Testis (tissue), 2 donors: ENCODE data around the gene PSMD1.

Source experiments
- POLR2A ChIP-seq: fragments of 450-650 bp; IDR thresholded peaks from one replicate; pipeline ENCODE4 v1.6.1; 2017; ENCODE audit warnings: antibody characterized with exemption, mild to moderate bottlenecking, moderate library complexity
- TF ChIP-seq, protein P1 (sequence below), 3 experiments: fragments of 450-650 bp in 2 of 3; fragments of 200-600 bp in 1 of 3; sonication (generic) in 1 of 3; IDR thresholded peaks; one replicate each; pipeline ENCODE4 v1.5.1; 2016 to 2019; ENCODE audit warnings: antibody characterized with exemption in 3 of 3, mild to moderate bottlenecking in 2 of 3, moderate library complexity in 1 of 3

DNA sequence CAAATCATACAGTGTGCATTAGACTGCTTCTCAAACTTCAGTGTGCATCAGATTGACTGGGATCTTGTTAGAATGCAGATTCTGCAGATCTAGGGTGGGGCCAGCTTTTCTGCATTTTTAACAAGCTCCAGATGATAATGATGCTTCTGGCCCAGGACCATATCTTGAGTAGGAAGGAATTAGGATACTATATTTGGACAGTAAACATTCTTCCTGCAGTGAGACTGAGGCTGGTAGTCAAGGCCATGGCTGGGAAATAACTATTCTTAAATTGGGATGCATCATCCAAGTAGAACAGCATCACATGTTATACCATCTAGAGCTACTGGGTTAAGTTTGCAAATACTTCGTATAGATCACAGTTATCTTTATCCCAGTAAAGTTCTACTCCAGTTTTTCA is 113.4 kb downstream of the PSMD1 start:
- TF ChIP-seq, protein P1, sequence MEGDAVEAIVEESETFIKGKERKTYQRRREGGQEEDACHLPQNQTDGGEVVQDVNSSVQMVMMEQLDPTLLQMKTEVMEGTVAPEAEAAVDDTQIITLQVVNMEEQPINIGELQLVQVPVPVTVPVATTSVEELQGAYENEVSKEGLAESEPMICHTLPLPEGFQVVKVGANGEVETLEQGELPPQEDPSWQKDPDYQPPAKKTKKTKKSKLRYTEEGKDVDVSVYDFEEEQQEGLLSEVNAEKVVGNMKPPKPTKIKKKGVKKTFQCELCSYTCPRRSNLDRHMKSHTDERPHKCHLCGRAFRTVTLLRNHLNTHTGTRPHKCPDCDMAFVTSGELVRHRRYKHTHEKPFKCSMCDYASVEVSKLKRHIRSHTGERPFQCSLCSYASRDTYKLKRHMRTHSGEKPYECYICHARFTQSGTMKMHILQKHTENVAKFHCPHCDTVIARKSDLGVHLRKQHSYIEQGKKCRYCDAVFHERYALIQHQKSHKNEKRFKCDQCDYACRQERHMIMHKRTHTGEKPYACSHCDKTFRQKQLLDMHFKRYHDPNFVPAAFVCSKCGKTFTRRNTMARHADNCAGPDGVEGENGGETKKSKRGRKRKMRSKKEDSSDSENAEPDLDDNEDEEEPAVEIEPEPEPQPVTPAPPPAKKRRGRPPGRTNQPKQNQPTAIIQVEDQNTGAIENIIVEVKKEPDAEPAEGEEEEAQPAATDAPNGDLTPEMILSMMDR (IDR thresholded peaks at IDR 0.05) = no peak
- no peak for TF ChIP-seq POLR2A
